SW 1271 (cell line): ENCODE data around the gene NKAIN4.
"Not testable (repeated sequence)": the region's sequence is repeated elsewhere in the genome, so short reads cannot be mapped to it uniquely, and the experiment has no call there.

Experiments
- DNase-seq, 2 experiments: peaks; one replicate each; lab custom pipeline; 2025; lab: John Stamatoyannopoulos, UW

NKAIN4 gene

GRCh38 chr20:63255931-63256704 lies 1.9 kb upstream of the NKAIN4 start:
- no peak for DNase-seq

- no peak for DNase-seq
These were observed 532 bp upstream of the NKAIN4 start for GRCh38 chr20:63254606-63255384.

- no peak for DNase-seq
These were observed 628 bp downstream of the NKAIN4 start for GRCh38 chr20:63253438-63254231.

- no peak for DNase-seq
These were observed 1.2 kb downstream of the NKAIN4 start for GRCh38 chr20:63253065-63253437.

- no peak for DNase-seq
These were observed 2.0 kb downstream of the NKAIN4 start for GRCh38 chr20:63252284-63252711.

- DNase-seq, result not testable (repeated sequence)
These were observed 2.9 kb downstream of the NKAIN4 start for GRCh38 chr20:63251350-63251749.

- DNase-seq, result no peak
These were observed 4.4 kb downstream of the NKAIN4 start for GRCh38 chr20:63249891-63250290.

GRCh38 chr20:63248835-63249591 lies 5.2 kb downstream of the NKAIN4 start:
- no peak for DNase-seq

GRCh38 chr20:63247671-63248228 lies 6.5 kb downstream of the NKAIN4 start:
- DNase-seq, result no peak

- DNase-seq, result no peak
These were observed 7.6 kb downstream of the NKAIN4 start for GRCh38 chr20:63246490-63247288.

- DNase-seq, result no peak
These were observed 9.8 kb downstream of the NKAIN4 start for GRCh38 chr20:63244468-63244867.

GRCh38 chr20:63243604-63244247 lies 10.5 kb downstream of the NKAIN4 start:
- no peak for DNase-seq

GRCh38 chr20:63242736-63243135 lies 11.5 kb downstream of the NKAIN4 start:
- DNase-seq, result no peak

- no peak for DNase-seq
These were observed 13.0 kb downstream of the NKAIN4 start for GRCh38 chr20:63241272-63241671.

- DNase-seq, result no peak
These were observed 14.3 kb downstream of the NKAIN4 start for GRCh38 chr20:63240004-63240403.

GRCh38 chr20:63239431-63239830 lies 14.8 kb downstream of the NKAIN4 start:
- DNase-seq, result no peak

- DNase-seq, result peak in 1 of 2 experiments; percentile 13
These were observed 15.6 kb downstream of the NKAIN4 start for GRCh38 chr20:63238514-63239125.

GRCh38 chr20:63238031-63238430 lies 16.2 kb downstream of the NKAIN4 start:
- no peak for DNase-seq

- no peak for DNase-seq
These were observed 18.0 kb downstream of the NKAIN4 start for GRCh38 chr20:63236116-63236837.
